A673 (cell line): ENCODE measurements around the gene CNGA4. TPM values are rescaled to one million over a fixed set of nuclear protein-coding genes. Genes with fewer than 3 reads are reported as not detected.
"Not testable (repeated sequence)": the region's sequence is repeated elsewhere in the genome, so short reads cannot be mapped to it uniquely, and the experiment has no call there.

Experiments used
- BruUV-seq: library from RNA; stranded (reverse); fragments of 400-500 nt; replicated peaks from 2 replicates; lab custom pipeline; 2021; lab: Mats Ljungman, UMichigan
- CTCF ChIA-PET: fragments of 300-600 bp; sonication (Branson Sonifier 250); formaldehyde crosslinking; loops from one replicate; lab custom pipeline; 2022; ENCODE audit warnings: antibody characterized with exemption; lab: Charles Lee
- POLR2A ChIA-PET: fragments of 300-600 bp; sonication (Branson Sonifier 250); formaldehyde crosslinking; loops from one replicate; lab custom pipeline; 2022; ENCODE audit warnings: antibody characterized with exemption; ENCODE audit not compliant: low non-redundant PET; lab: Charles Lee
- DNase-seq: peaks from one replicate; pipeline ENCODE4 v3.0.0-alpha.2; 2015; ENCODE audit warnings: low spot score
- H3K27ac ChIP-seq: fragments of 200-600 bp; sonication (generic); 2 replicates; pipeline ENCODE4 v1.5.1; 2016; ENCODE audit warnings: mixed run types, low read depth, mild to moderate bottlenecking, mixed read lengths, antibody characterized with exemption, low read length; ENCODE audit not compliant: poor library complexity, severe bottlenecking
- H3K27me3 ChIP-seq: fragments of 200-600 bp; sonication (generic); replicated peaks from 2 replicates; pipeline ENCODE4 v1.6.1; 2017; ENCODE audit warnings: mixed run types, low read depth, mild to moderate bottlenecking, mixed read lengths, antibody characterized with exemption, low read length; ENCODE audit not compliant: insufficient read depth, poor library complexity
- H3K36me3 ChIP-seq: fragments of 200-600 bp; sonication (generic); 2 replicates; pipeline ENCODE4 v1.6.1; 2016; ENCODE audit warnings: mixed run types, mild to moderate bottlenecking, mixed read lengths, antibody characterized with exemption, low read length; ENCODE audit not compliant: insufficient read depth, poor library complexity, severe bottlenecking
- H3K4me1 ChIP-seq: fragments of 200-600 bp; sonication (generic); 2 replicates; pipeline ENCODE4 v1.6.1; 2017; ENCODE audit warnings: mixed run types, mild to moderate bottlenecking, mixed read lengths, antibody characterized with exemption, low read length; ENCODE audit not compliant: insufficient read depth, poor library complexity, severe bottlenecking
- H3K4me3 ChIP-seq: fragments of 200-600 bp; sonication (generic); 2 replicates; pipeline ENCODE4 v1.5.1; 2016; ENCODE audit warnings: low read depth, mixed run types, mild to moderate bottlenecking, mixed read lengths, low read length; ENCODE audit not compliant: poor library complexity, severe bottlenecking
- H3K9me3 ChIP-seq: fragments of 200-600 bp; sonication (generic); 2 replicates; pipeline ENCODE4 v1.6.1; 2016; ENCODE audit warnings: mixed run types, low read depth, mild to moderate bottlenecking, mixed read lengths, antibody characterized with exemption, low read length; ENCODE audit not compliant: poor library complexity, severe bottlenecking
- CTCF ChIP-seq: fragments of 300-800, 200-600 bp; sonication (generic); conservative IDR thresholded peaks from 2 replicates; pipeline ENCODE4 v1.5.1; 2017; ENCODE audit warnings: low read depth, mild to moderate bottlenecking, antibody characterized with exemption, low read length, moderate library complexity, mixed read lengths
- EZH2 ChIP-seq: fragments of 200-600 bp; sonication (generic); IDR thresholded peaks from 2 replicates; pipeline ENCODE4 v1.6.1; 2017; ENCODE audit warnings: borderline replicate concordance, low read depth, mild to moderate bottlenecking, mixed read lengths, antibody characterized with exemption, low read length; ENCODE audit not compliant: poor library complexity, severe bottlenecking
- intact Hi-C: fragments of 100-400 bp; cut with micrococcal nuclease; formaldehyde crosslinking; loops from one replicate; pipeline ENCODE4 v1.10.0; 2022; ENCODE audit not compliant: unreplicated experiment
- total RNA-seq: library from RNA; stranded (reverse); gene quantifications from 2 replicates; pipeline ENCODE4 v1.2.3, GENCODE V29; 2021

CNGA4 gene
- total RNA-seq, 1 experiment from 2014 or later = not detected

DNA sequence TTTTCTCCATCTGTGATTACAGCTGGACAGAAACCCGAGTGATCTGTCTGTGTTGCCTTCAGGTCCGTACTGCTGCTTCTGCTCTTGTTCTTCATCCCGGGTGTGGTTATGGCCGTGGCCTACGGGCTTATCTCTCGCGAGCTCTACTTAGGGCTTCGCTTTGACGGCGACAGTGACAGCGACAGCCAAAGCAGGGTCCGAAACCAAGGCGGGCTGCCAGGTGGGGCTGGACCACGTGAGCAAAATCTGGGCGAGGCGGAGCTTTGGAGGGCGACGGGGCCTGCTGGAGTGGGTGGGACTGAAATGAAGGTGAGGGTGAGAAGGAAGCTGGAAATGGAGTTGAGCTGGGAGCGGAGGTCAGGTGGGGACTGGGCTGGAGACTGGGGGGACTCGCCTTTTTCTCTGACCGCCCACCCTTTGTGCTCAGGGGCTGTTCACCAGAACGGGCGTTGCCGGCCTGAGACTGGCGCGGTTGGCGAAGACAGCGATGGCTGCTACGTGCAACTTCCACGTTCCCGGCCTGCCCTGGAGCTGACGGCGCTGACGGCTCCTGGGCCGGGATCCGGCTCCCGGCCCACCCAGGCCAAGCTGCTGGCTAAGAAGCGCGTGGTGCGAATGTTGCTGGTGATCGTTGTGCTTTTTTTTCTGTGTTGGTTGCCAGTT is 31.8 kb downstream of the CNGA4 start:
- intact Hi-C loops = no loop called here
- H3K36me3 ChIP-seq = no peaks in the 10 kb centered on the region
- H3K4me3 ChIP-seq = no peak overlapping the region
- ChIA-PET POLR2A (no interaction called here), CTCF (no interaction called here)
- TF ChIP-seq CTCF (no peak), EZH2 (no peak)
- no peak overlapping the region for H3K27ac ChIP-seq
- H3K4me1 ChIP-seq = no peaks in the 10 kb centered on the region
- no peaks in the 10 kb centered on the region for H3K27me3 ChIP-seq
- no peak for DNase-seq
- BruUV-seq = no TSS peak
- no peaks in the 10 kb centered on the region for H3K9me3 ChIP-seq

DNA sequence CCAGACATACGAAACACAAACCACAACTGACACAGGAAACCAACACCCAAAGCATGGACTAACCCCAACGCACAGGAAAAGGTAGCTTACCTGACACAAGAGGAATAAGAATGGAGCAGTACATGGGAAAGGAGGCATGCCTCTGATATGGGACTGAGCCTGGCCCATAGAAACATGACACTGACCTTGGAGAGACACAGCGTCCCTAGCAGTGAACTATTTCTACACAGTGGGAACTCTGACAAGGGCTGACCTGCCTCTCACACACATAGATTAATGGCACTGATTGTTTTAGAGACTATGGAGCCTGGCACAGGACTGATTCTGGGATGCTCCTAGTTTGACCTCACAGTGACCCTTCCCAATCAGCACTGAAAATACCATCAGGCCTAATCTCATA is 32.7 kb downstream of the CNGA4 start:
- Histone ChIP-seq H3K4me3 (no peak overlapping the region), H3K27ac (no peak overlapping the region), H3K27me3 (no peaks in the 10 kb centered on the region), H3K36me3 (no peaks in the 10 kb centered on the region), H3K9me3 (no peaks in the 10 kb centered on the region), H3K4me1 (no peaks in the 10 kb centered on the region)
- BruUV-seq = no TSS peak
- POLR2A ChIA-PET = no interaction called here
- intact Hi-C loops = no loop called here
- TF ChIP-seq EZH2 (no peak), CTCF (no peak)
- CTCF ChIA-PET = no interaction called here
- no peak for DNase-seq

GRCh38 chr11:6273188-6273587 is 34.3 kb downstream of the CNGA4 start:
- no peaks in the 10 kb centered on the region for H3K4me1 ChIP-seq
- POLR2A ChIA-PET = no interaction called here
- H3K27me3 ChIP-seq = no peaks in the 10 kb centered on the region
- H3K4me3 ChIP-seq = no peak overlapping the region
- TF ChIP-seq EZH2 = no peak
- TF ChIP-seq CTCF = no peak
- no peaks in the 10 kb centered on the region for H3K9me3 ChIP-seq
- no peak for DNase-seq
- no peak overlapping the region for H3K27ac ChIP-seq
- H3K36me3 ChIP-seq = no peaks in the 10 kb centered on the region
- intact Hi-C loops = no loop called here
- CTCF ChIA-PET = no interaction called here
- no TSS peak for BruUV-seq

DNA sequence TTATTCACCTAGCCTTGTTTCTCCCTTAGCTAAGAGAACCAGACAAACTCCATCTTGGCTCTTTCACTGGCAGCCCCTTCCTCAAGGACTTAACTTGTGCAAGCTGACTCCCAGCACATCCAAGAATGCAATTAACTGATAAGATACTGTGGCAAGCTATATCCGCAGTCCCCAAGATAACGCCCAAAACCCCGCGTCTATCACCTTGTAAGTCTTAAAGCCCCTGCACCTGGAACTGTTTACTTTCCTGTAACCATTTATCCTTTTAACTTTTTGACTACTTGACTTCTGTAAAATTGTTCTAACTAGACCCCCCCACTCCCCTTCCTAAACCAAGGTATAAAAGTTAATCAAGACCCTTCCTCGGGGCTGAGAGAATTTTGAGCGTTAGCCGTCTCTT is 41.9 kb downstream of the CNGA4 start:
- intact Hi-C loops = not testable (repeated sequence)

More for the DNA sequence above, 41.9 kb downstream of the CNGA4 start:
- H3K27me3 ChIP-seq, H3K4me1 ChIP-seq, H3K27ac ChIP-seq, H3K36me3 ChIP-seq, BruUV-seq, H3K4me3 ChIP-seq, CTCF ChIA-PET, H3K9me3 ChIP-seq, DNase-seq, POLR2A ChIA-PET: not testable (repeated sequence)
